SU-DHL-6 (cell line): Measurements from ENCODE around the gene ANKRD63.

ENCODE experiments used
- CTCF ChIP-seq: fragments of 200-600 bp; sonication (generic); IDR thresholded peaks from one replicate; pipeline ENCODE4 v1.5.1; 2017; ENCODE audit warnings: antibody characterized with exemption, mild to moderate bottlenecking, low read length, moderate library complexity; ENCODE audit not compliant: insufficient read depth, poor library complexity, severe bottlenecking
- EZH2phosphoT487 ChIP-seq: fragments of 200-600 bp; sonication (generic), shearing (Covaris generic); conservative IDR thresholded peaks from 2 replicates; pipeline ENCODE4 v1.6.1; 2018; ENCODE audit warnings: mild to moderate bottlenecking, antibody characterized with exemption, low read length, moderate library complexity, mixed read lengths

GRCh38 chr15:40331026-40331425 lies 48.2 kb upstream of the ANKRD63 start:
- TF ChIP-seq CTCF (no peak), EZH2phosphoT487 (no peak)
